ENCODE data around the gene TLCD2. TPM values are rescaled to one million over a fixed set of nuclear protein-coding genes. Genes with fewer than 3 reads are reported as not detected.
"Not testable (repeated sequence)": the region's sequence is repeated elsewhere in the genome, so short reads cannot be mapped to it uniquely, and the experiment has no call there.

The TLCD2 gene
- total RNA-seq, 6 experiments from 2014 or later: 2.7 to 3.8 (median 3.2) TPM

GRCh38 chr17:1745513-1746020, 35.4 kb upstream of the TLCD2 start:
- H3K27ac Mint-ChIP-seq: no peak overlapping the region
- no peak for DNase-seq
- TF ChIP-seq, protein P1, sequence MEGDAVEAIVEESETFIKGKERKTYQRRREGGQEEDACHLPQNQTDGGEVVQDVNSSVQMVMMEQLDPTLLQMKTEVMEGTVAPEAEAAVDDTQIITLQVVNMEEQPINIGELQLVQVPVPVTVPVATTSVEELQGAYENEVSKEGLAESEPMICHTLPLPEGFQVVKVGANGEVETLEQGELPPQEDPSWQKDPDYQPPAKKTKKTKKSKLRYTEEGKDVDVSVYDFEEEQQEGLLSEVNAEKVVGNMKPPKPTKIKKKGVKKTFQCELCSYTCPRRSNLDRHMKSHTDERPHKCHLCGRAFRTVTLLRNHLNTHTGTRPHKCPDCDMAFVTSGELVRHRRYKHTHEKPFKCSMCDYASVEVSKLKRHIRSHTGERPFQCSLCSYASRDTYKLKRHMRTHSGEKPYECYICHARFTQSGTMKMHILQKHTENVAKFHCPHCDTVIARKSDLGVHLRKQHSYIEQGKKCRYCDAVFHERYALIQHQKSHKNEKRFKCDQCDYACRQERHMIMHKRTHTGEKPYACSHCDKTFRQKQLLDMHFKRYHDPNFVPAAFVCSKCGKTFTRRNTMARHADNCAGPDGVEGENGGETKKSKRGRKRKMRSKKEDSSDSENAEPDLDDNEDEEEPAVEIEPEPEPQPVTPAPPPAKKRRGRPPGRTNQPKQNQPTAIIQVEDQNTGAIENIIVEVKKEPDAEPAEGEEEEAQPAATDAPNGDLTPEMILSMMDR (IDR thresholded peaks at IDR 0.05): no peak
- peaks cover 4% of the 10 kb centered on the region; the same call in 1 of the 2 replicates for H3K9me3 Mint-ChIP-seq
- peaks cover 5% of the 10 kb centered on the region for H3K27me3 Mint-ChIP-seq (ENCODE audit: insufficient read depth)
- no peak overlapping the region for H3K4me3 Mint-ChIP-seq
- H3K36me3 Mint-ChIP-seq (ENCODE audit: low read depth): no peaks in the 10 kb centered on the region
- no peaks in the 10 kb centered on the region for H3K4me1 Mint-ChIP-seq (ENCODE audit: low read depth)

GRCh38 chr17:1744551-1745512, 34.7 kb upstream of the TLCD2 start:
- Mint-ChIP-seq H3K4me3 (no peak overlapping the region), H3K27me3 (ENCODE audit: insufficient read depth) (peaks cover 5% of the 10 kb centered on the region)
- TF ChIP-seq, protein P1 (IDR thresholded peaks at IDR 0.05): no peak

GRCh38 chr17:1743088-1743439, 32.9 kb upstream of the TLCD2 start:
- 0 out of 2 replicates have a peak, but pooled peaks cover 4% of the 10 kb centered on the region for H3K9me3 Mint-ChIP-seq
- TF ChIP-seq, protein P1 (IDR thresholded peaks at IDR 0.05): no peak
- peaks cover 5% of the 10 kb centered on the region for H3K27me3 Mint-ChIP-seq (ENCODE audit: insufficient read depth)
- H3K36me3 Mint-ChIP-seq (ENCODE audit: low read depth): 0 out of 2 replicates have a peak, but pooled peaks cover 1% of the 10 kb centered on the region
- H3K4me3 Mint-ChIP-seq: no peak overlapping the region
- no peaks in the 10 kb centered on the region for H3K4me1 Mint-ChIP-seq (ENCODE audit: low read depth)
- H3K27ac Mint-ChIP-seq: no peak overlapping the region
- DNase-seq: no peak

More at GRCh38 chr17:1744551-1745512, 34.7 kb upstream of the TLCD2 start:
- DNase-seq: no peak
- no peaks in the 10 kb centered on the region for H3K4me1 Mint-ChIP-seq (ENCODE audit: low read depth)
- peaks cover 4% of the 10 kb centered on the region; the same call in 1 of the 2 replicates for H3K9me3 Mint-ChIP-seq
- H3K36me3 Mint-ChIP-seq (ENCODE audit: low read depth): no peaks in the 10 kb centered on the region
- H3K27ac Mint-ChIP-seq: no peak overlapping the region

DNA sequence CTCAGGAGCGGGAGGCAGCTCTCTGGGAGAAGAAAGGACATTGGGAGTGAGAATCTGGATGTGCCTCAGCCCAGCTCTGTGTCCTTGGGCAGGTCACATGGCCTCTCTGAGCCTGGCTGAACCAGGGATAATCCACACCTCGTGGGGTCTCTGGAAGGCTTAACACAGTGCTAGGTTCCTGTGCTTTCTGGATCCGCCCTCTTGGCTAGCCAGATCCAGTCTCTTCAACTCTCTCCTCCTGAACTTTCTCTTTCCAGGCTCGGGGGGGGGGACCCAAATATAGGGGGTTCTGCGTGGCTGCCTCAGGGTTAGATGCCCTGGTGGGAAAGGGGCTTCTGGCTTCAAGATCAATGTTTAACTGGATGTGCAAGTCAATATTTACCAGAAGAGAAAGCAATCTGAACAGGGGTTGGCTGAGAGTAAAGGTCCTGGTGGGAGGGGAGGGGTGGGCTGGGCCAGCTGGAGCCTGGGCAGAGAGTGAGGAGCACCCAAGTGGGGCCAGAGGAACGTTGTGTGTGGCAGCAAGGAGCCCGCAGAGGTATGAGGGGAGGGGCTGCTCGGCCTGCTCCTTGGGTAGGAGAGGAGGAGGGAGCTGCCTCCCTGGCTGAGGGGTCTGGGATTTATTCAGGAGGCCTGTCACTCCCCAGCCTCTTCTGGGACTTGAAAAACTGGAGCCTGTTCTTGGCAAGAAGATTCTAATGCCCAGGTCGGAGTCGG, 32.4 kb upstream of the TLCD2 start, which contains the start of gene SERPINF2:
SERPINF2 (plus strand) TSS at position 501 of the 717 bp plus-strand sequence. CDS start 2,125 bp downstream, outside the sequence.
- Mint-ChIP-seq H3K27ac (no peak within 1 kb of the TSS), H3K9me3 (0 out of 2 replicates have a peak, but pooled peaks cover 4% of the 10 kb centered on the region), H3K27me3 (ENCODE audit: insufficient read depth) (peaks cover 5% of the 10 kb centered on the region), H3K4me1 (ENCODE audit: low read depth) (no peaks in the 10 kb centered on the region), H3K4me3 (no peak within 1 kb of the TSS), H3K36me3 (ENCODE audit: low read depth) (0 out of 2 replicates have a peak, but pooled peaks cover 7% of the 10 kb centered on the region)
- DNase-seq: no peak
- TF ChIP-seq, protein P1 (IDR thresholded peaks at IDR 0.05): no peak

GRCh38 chr17:1741899-1742298, 31.7 kb upstream of the TLCD2 start:
- H3K9me3 Mint-ChIP-seq: not testable (repeated sequence)

More at GRCh38 chr17:1741899-1742298, 31.7 kb upstream of the TLCD2 start:
- H3K27me3 Mint-ChIP-seq (ENCODE audit: insufficient read depth); H3K4me1 Mint-ChIP-seq (ENCODE audit: low read depth); H3K27ac Mint-ChIP-seq; DNase-seq; H3K4me3 Mint-ChIP-seq: not testable (repeated sequence)
- peaks cover 11% of the 10 kb centered on the region for H3K36me3 Mint-ChIP-seq (ENCODE audit: low read depth)

Measured in HFFc6 (cell line).